CD4-positive, alpha-beta T cell treated with Interleukin-1 beta for 1 hour (primary cell): ENCODE results near the gene TMEM63A.
"Not testable (repeated sequence)": the region's sequence is repeated elsewhere in the genome, so short reads cannot be mapped to it uniquely, and the experiment has no call there.

Source experiments
- DNase-seq, 2 donors: peaks; one replicate each; pipeline ENCODE4 v3.0.0-alpha.2; 2020 to 2022

Gene TMEM63A

GRCh38 chr1:225843426-225843795, 38.8 kb downstream of the TMEM63A start:
- no peak for DNase-seq

- no peak for DNase-seq
Measured at GRCh38 chr1:225842788-225843425, 39.3 kb downstream of the TMEM63A start.

- no peak for DNase-seq
Measured at GRCh38 chr1:225842074-225842473, 40.1 kb downstream of the TMEM63A start.

GRCh38 chr1:225840713-225841112, 41.5 kb downstream of the TMEM63A start:
- DNase-seq: no peak

- DNase-seq: no peak
Measured at GRCh38 chr1:225840223-225840610, 42.0 kb downstream of the TMEM63A start.

- DNase-seq: no peak
Measured at GRCh38 chr1:225838793-225839192, 43.4 kb downstream of the TMEM63A start.

- not testable (repeated sequence) for DNase-seq
Measured at GRCh38 chr1:225836296-225836695, 45.9 kb downstream of the TMEM63A start.

- no peak for DNase-seq
Measured at GRCh38 chr1:225835856-225836255, 46.3 kb downstream of the TMEM63A start.

- DNase-seq: no peak
Measured at GRCh38 chr1:225834417-225835329, 47.5 kb downstream of the TMEM63A start.

GRCh38 chr1:225830841-225831240, 51.3 kb downstream of the TMEM63A start:
- DNase-seq: no peak

GRCh38 chr1:225828706-225829345, 53.4 kb downstream of the TMEM63A start:
- no peak for DNase-seq

- DNase-seq: no peak
Measured at GRCh38 chr1:225827076-225827475, 55.1 kb downstream of the TMEM63A start.

- no peak for DNase-seq
Measured at GRCh38 chr1:225825607-225826007, 56.6 kb downstream of the TMEM63A start.

GRCh38 chr1:225825078-225825477, 57.1 kb downstream of the TMEM63A start:
- DNase-seq: no peak

- DNase-seq: no peak
Measured at GRCh38 chr1:225824533-225824941, 57.6 kb downstream of the TMEM63A start.

- DNase-seq: no peak
Measured at GRCh38 chr1:225823811-225824261, 58.3 kb downstream of the TMEM63A start.

GRCh38 chr1:225822655-225823403, 59.4 kb downstream of the TMEM63A start:
- no peak for DNase-seq

GRCh38 chr1:225820522-225821120, 61.6 kb downstream of the TMEM63A start:
- DNase-seq: no peak

GRCh38 chr1:225819346-225820192, 62.6 kb downstream of the TMEM63A start:
- no peak for DNase-seq

- no peak for DNase-seq
Measured at GRCh38 chr1:225818229-225818628, 64.0 kb downstream of the TMEM63A start.

- DNase-seq: no peak
Measured at GRCh38 chr1:225817611-225818061, 64.5 kb downstream of the TMEM63A start.
